CD14-positive monocyte (primary cell): Measurements from ENCODE around the gene PLPP2. TPM values are rescaled to one million over a fixed set of nuclear protein-coding genes. Genes with fewer than 3 reads are reported as not detected.

Experiments used
- DNase-seq, 3 donors: peaks; one replicate each; pipeline ENCODE4 v3.0.0-alpha.2; 2011 to 2022
- H2AFZ ChIP-seq: 2 replicates; pipeline ENCODE4 v1.6.0; 2012; ENCODE audit warnings: mild to moderate bottlenecking, low read depth, low read length, inconsistent platforms; ENCODE audit not compliant: insufficient read depth, poor library complexity, severe bottlenecking
- H3K27ac ChIP-seq, 2 donors: 1 replicate in 1 of 2; 2 replicates in 1 of 2; pipeline ENCODE4 v1.5.1; 2012 to 2013; ENCODE audit warnings: low read length in 2 of 2, control low read depth in 1 of 2, inconsistent platforms in 1 of 2, low read depth in 1 of 2, mild to moderate bottlenecking in 1 of 2
- H3K27me3 ChIP-seq, 2 donors: one replicate each; pipeline versions ENCODE4 v1.6.0 to v1.6.1; 2011 to 2013; ENCODE audit warnings: low read length in 2 of 2; ENCODE audit not compliant: control insufficient read depth in 2 of 2, insufficient read depth in 2 of 2
- H3K36me3 ChIP-seq, 2 donors: replicated peaks in 1 of 2; 1 replicate in 1 of 2; 2 replicates in 1 of 2; pipeline versions ENCODE4 v1.5.1 to v1.6.1; 2012 to 2013; ENCODE audit warnings: low read length in 2 of 2, control low read depth in 1 of 2, inconsistent platforms in 1 of 2, mild to moderate bottlenecking in 1 of 2; ENCODE audit not compliant: insufficient read depth in 2 of 2, control insufficient read depth in 1 of 2
- H3K4me1 ChIP-seq, 2 donors: 1 replicate in 1 of 2; 2 replicates in 1 of 2; pipeline versions ENCODE4 v1.5.1 to v1.6.1; 2012 to 2013; ENCODE audit warnings: low read length in 2 of 2, control low read depth in 1 of 2, inconsistent platforms in 1 of 2, mild to moderate bottlenecking in 1 of 2, moderate library complexity in 1 of 2; ENCODE audit not compliant: insufficient read depth in 2 of 2, control insufficient read depth in 1 of 2
- H3K4me2 ChIP-seq: replicated peaks from 2 replicates; pipeline ENCODE3; 2012; ENCODE audit warnings: low read length, moderate library complexity, mild to moderate bottlenecking; ENCODE audit not compliant: poor library complexity, severe bottlenecking; ENCODE audit errors: extremely low read depth
- H3K4me3 ChIP-seq, 3 experiments: fragments of 200-600 bp in 1 of 3; sonication (generic) in 1 of 3; replicated peaks in 1 of 3; 1 replicate in 2 of 3; 2 replicates in 1 of 3; pipeline ENCODE4 v1.5.1; 2011 to 2013; ENCODE audit warnings: low read length in 3 of 3, mild to moderate bottlenecking in 3 of 3, control low read depth in 2 of 3, low read depth in 2 of 3, inconsistent platforms in 1 of 3, moderate library complexity in 1 of 3
- H3K79me2 ChIP-seq: 2 replicates; pipeline ENCODE4 v1.6.0; 2012; ENCODE audit warnings: mild to moderate bottlenecking, control low read depth, inconsistent platforms, low read length, moderate library complexity; ENCODE audit not compliant: insufficient read depth
- H3K9ac ChIP-seq: 2 replicates; pipeline ENCODE4 v1.6.0; 2017; ENCODE audit warnings: low read length, mild to moderate bottlenecking; ENCODE audit not compliant: insufficient read depth, poor library complexity, severe bottlenecking
- H3K9me3 ChIP-seq, 2 donors: replicated peaks in 1 of 2; 1 replicate in 1 of 2; 2 replicates in 1 of 2; pipeline versions ENCODE4 v1.5.1 to v1.6.1; 2012 to 2013; ENCODE audit warnings: low read length in 2 of 2, control low read depth in 1 of 2; ENCODE audit not compliant: control insufficient read depth in 1 of 2, insufficient read depth in 1 of 2
- H4K20me1 ChIP-seq: 2 replicates; pipeline ENCODE4 v1.6.0; 2012; ENCODE audit warnings: mild to moderate bottlenecking, low read length, control low read depth, moderate library complexity; ENCODE audit not compliant: insufficient read depth
- H3K27ac Mint-ChIP-seq, 7 donors: one replicate each; pipeline ENCODE4 v1.8.0; 2020; ENCODE audit warnings: mild to moderate bottlenecking in 7 of 7, mixed read lengths in 7 of 7, moderate library complexity in 6 of 7, inconsistent platforms in 2 of 7
- H3K27me3 Mint-ChIP-seq, 3 donors: one replicate each; pipeline ENCODE4 v1.8.0; 2021 to 2022; ENCODE audit warnings: low read depth in 3 of 3, mild to moderate bottlenecking in 3 of 3, mixed read lengths in 3 of 3, moderate library complexity in 3 of 3, inconsistent platforms in 1 of 3
- H3K36me3 Mint-ChIP-seq, 2 donors: one replicate each; pipeline ENCODE4 v1.8.0; 2020; ENCODE audit warnings: mixed read lengths in 2 of 2, inconsistent platforms in 1 of 2, mild to moderate bottlenecking in 1 of 2
- H3K4me1 Mint-ChIP-seq: one replicate; pipeline ENCODE4 v1.8.0; 2020; ENCODE audit warnings: mild to moderate bottlenecking, mixed read lengths
- H3K4me3 Mint-ChIP-seq, 2 donors: one replicate each; pipeline ENCODE4 v1.8.0; 2020; ENCODE audit warnings: mild to moderate bottlenecking in 2 of 2, mixed read lengths in 2 of 2, moderate library complexity in 1 of 2
- H3K9me3 Mint-ChIP-seq, 7 donors: one replicate each; pipeline ENCODE4 v1.8.0; 2020 to 2022; ENCODE audit warnings: mixed read lengths in 7 of 7, mild to moderate bottlenecking in 6 of 7, moderate library complexity in 6 of 7, inconsistent platforms in 2 of 7
- WGBS: methylation state at CpG from one replicate; pipeline ENCODE4 v1.1.5; 2013; ENCODE audit warnings: missing lambda C conversion rate; ENCODE audit not compliant: insufficient coverage; 5-methylcytosine and 5-hydroxymethylcytosine counted together
- intact Hi-C, 2 donors: fragments of 100-400 bp; cut with micrococcal nuclease; formaldehyde crosslinking; loops; one replicate each; pipeline versions ENCODE4 v1.15.0 to v1.15.1; 2023
- polyA plus RNA-seq, 3 donors: library from polyadenylated mRNA; depleted of rRNA in 1 of 3; unstranded in 2 of 3; stranded (reverse) in 1 of 3; fragments of 300-500 nt in 2 of 3; fragments of >200 nt in 1 of 3; fragmentation: Illumina TruSeq in 2 of 3; gene quantifications; 1 replicate in 2 of 3; 2 replicates in 1 of 3; pipeline ENCODE4 v1.2.3, GENCODE V29; 2012 to 2021
- TF ChIP-seq, protein P1 (sequence below): fragments of 200-600 bp; IDR thresholded peaks from one replicate; pipeline ENCODE4 v1.8.0; 2022; ENCODE audit warnings: antibody characterized with exemption, mild to moderate bottlenecking

Gene PLPP2
- polyA plus RNA-seq, 3 donors = 0.01 TPM; not detected in 2

DNA sequence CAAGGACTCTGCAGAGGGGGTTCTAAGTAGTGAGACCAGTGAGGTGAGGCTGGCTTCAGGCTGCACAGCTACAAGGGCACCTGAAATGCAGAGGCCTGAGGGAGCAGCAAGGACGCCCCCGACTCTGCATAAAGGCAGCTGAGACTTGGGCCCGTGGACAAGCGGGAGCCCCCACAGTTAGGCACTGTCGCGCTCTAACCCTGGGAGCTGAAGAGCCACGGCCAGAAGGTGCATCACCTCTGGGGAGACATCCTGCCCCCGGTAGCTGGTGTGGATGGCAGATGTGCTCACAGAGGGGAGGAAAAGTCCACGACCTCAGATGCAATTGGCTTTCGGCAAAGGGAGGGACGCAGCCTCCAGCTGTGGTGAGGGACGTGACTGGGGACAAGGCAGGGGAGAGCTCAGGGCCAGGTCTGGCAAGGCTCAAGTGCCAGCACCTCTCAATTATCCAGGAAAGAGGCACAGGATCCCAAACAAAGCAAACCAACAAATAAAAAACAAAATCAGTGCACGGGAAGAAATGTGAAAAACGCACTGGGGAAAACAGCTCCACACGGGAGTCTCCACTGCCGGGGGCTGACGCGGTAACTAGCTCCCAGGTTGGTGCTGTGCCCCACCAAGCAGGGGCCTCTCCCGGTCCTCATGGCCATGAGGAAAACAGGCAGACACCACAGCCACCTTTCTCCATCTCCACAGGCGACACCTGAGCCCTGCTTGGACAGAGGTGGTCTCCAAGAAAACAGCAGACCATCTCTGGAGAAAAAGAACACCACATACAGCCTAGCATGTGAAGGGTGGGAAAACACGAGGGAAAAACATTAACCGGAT lies 23.0 kb upstream of the PLPP2 start:
- no peaks in the 10 kb centered on the region for H3K4me1 Mint-ChIP-seq
- H4K20me1 ChIP-seq = peaks cover 59% of the 10 kb centered on the region
- no peak overlapping the region for H3K4me3 ChIP-seq
- peaks cover 2% of the 10 kb centered on the region for H3K79me2 ChIP-seq
- WGBS = 97% methylated on average over 13 of the region's 22 CpGs
- no peak overlapping the region for H2AFZ ChIP-seq
- H3K9me3 Mint-ChIP-seq = peaks cover 0 to 8% (median 4%) of the 10 kb centered on the region in 7 donors
- peaks cover 58 to 88% of the 10 kb centered on the region in 2 donors for H3K36me3 ChIP-seq
- no peak overlapping the region for H3K4me2 ChIP-seq
- DNase-seq = no peak
- intact Hi-C loops = no loop called here
- peaks cover 61 to 76% of the 10 kb centered on the region in 2 donors for H3K36me3 Mint-ChIP-seq
- H3K4me1 ChIP-seq = no peaks in the 10 kb centered on the region
- H3K27ac Mint-ChIP-seq = no peak overlapping the region
- H3K27me3 ChIP-seq = no peaks in the 10 kb centered on the region
- H3K4me3 Mint-ChIP-seq = no peak overlapping the region
- no peak overlapping the region for H3K9ac ChIP-seq
- no peak overlapping the region for H3K27ac ChIP-seq
- TF ChIP-seq, protein P1, sequence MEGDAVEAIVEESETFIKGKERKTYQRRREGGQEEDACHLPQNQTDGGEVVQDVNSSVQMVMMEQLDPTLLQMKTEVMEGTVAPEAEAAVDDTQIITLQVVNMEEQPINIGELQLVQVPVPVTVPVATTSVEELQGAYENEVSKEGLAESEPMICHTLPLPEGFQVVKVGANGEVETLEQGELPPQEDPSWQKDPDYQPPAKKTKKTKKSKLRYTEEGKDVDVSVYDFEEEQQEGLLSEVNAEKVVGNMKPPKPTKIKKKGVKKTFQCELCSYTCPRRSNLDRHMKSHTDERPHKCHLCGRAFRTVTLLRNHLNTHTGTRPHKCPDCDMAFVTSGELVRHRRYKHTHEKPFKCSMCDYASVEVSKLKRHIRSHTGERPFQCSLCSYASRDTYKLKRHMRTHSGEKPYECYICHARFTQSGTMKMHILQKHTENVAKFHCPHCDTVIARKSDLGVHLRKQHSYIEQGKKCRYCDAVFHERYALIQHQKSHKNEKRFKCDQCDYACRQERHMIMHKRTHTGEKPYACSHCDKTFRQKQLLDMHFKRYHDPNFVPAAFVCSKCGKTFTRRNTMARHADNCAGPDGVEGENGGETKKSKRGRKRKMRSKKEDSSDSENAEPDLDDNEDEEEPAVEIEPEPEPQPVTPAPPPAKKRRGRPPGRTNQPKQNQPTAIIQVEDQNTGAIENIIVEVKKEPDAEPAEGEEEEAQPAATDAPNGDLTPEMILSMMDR = no peak
- peaks cover 2 to 3% (median 2%) of the 10 kb centered on the region in 3 donors for H3K27me3 Mint-ChIP-seq
- H3K9me3 ChIP-seq = peaks cover 0 to 4% of the 10 kb centered on the region in 2 donors

DNA sequence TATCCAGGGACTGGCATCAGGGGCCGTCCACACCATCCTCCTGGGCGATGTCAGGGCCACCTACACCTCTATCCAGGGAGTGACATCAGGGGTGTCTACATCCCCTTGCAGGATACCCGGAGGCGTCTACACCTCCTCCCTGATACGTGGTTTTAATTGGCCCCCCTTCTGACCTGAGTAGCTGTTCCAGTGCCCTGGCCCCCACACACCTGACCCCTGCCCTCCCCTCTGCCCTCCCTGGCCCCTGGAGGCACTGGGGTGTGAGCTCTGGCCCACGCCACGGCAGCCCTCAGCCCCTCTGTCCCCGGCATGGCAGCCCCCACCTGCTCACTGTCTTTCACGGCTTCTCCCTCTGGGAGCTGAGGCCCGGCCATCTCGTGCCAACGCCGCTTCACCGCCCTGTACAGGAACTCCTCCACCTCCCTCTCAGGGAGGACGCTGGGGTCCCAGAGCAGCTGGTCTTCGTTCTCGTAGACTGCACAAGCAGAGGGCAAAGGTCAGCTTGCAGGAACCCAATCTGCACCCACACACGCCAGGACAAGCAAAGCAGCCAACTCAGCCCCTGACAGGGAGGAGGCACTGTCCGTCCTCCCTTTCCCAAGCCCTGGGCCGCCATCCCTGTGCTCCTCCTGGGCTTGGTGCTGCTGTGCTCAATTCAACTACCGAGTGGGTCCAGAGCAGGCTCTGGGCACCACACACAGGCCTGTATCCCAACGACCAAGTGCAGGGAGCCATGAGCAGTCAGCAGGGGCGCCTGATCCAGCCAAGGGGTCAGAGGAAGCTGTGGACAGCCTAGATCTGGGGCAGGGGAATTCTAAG lies 22.2 kb upstream of the PLPP2 start:
- WGBS = 94% methylated on average over 21 of the region's 23 CpGs
- peaks cover 0 to 8% (median 4%) of the 10 kb centered on the region in 7 donors for H3K9me3 Mint-ChIP-seq
- H3K4me1 ChIP-seq = no peaks in the 10 kb centered on the region
- TF ChIP-seq, protein P1 = no peak
- peaks cover 1 to 2% (median 2%) of the 10 kb centered on the region in 3 donors for H3K27me3 Mint-ChIP-seq
- H3K36me3 Mint-ChIP-seq = peaks cover 64 to 78% of the 10 kb centered on the region in 2 donors
- H3K4me3 Mint-ChIP-seq = no peak overlapping the region
- peaks cover 0 to 4% of the 10 kb centered on the region in 2 donors for H3K9me3 ChIP-seq
- peaks cover 63% of the 10 kb centered on the region for H4K20me1 ChIP-seq
- H3K4me3 ChIP-seq = no peak overlapping the region
- H3K79me2 ChIP-seq = peaks cover 2% of the 10 kb centered on the region
- no peak overlapping the region for H2AFZ ChIP-seq
- peaks cover 66 to 92% of the 10 kb centered on the region in 2 donors for H3K36me3 ChIP-seq
- H3K4me2 ChIP-seq = no peak overlapping the region
- H3K4me1 Mint-ChIP-seq = no peaks in the 10 kb centered on the region
- no peak overlapping the region for H3K27ac ChIP-seq
- H3K27ac Mint-ChIP-seq = peak overlapping the region in 1 of 7 donors; percentile 61
- no peak for DNase-seq
- H3K27me3 ChIP-seq = no peaks in the 10 kb centered on the region
- intact Hi-C loops = no loop called here
- H3K9ac ChIP-seq = no peak overlapping the region
